Skeletal muscle satellite cell (primary cell): ENCODE data around the gene TBXAS1.

Source experiments
- H3K27me3 ChIP-seq: 2 replicates; pipeline ENCODE4 v1.7.0; 2013; ENCODE audit warnings: low read length; ENCODE audit not compliant: control insufficient read depth, insufficient read depth
- H3K36me3 ChIP-seq: 2 replicates; pipeline ENCODE4 v1.7.0; 2013; ENCODE audit warnings: mild to moderate bottlenecking, control low read depth, low read length; ENCODE audit not compliant: insufficient read depth
- H3K4me1 ChIP-seq: 2 replicates; pipeline ENCODE4 v1.7.0; 2013; ENCODE audit warnings: low read length; ENCODE audit not compliant: control insufficient read depth, insufficient read depth
- H3K4me2 ChIP-seq: 2 replicates; pipeline ENCODE4 v1.7.0; 2013; ENCODE audit warnings: mild to moderate bottlenecking, low read length
- H3K4me3 ChIP-seq: 2 replicates; pipeline ENCODE4 v1.7.0; 2013; ENCODE audit warnings: low read length
- H3K9ac ChIP-seq: 2 replicates; pipeline ENCODE4 v1.7.0; 2013; ENCODE audit warnings: mild to moderate bottlenecking, low read depth, low read length, moderate library complexity
- H3K9me3 ChIP-seq: replicated peaks from 2 replicates; pipeline ENCODE4 v1.7.0; 2013; ENCODE audit warnings: mild to moderate bottlenecking, control low read depth, low read length

The TBXAS1 gene

DNA sequence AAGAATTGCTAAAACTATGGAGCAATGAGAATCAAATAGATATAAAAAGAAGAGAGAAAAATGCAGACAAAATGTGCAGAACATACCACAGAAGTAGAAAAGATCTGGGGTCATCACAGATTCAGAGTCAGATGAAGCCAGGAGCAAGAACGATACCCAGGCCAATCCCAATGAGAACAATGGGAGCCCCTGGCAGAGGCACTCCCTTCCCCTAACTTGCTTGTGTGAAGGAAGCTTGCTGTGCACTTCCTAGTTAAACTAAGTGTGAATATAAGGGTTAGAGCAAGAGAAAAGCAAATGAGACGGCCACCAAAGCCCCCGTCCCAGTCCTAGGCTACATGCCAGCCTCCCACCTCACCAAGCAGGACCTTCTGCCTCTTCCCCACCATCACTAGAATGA lies 221.0 kb downstream of the TBXAS1 start:
- no peak overlapping the region for H3K4me3 ChIP-seq
- H3K4me2 ChIP-seq: no peak overlapping the region
- no peaks in the 10 kb centered on the region for H3K36me3 ChIP-seq
- no peaks in the 10 kb centered on the region for H3K27me3 ChIP-seq
- H3K9me3 ChIP-seq: no peaks in the 10 kb centered on the region
- peaks cover 14% of the 10 kb centered on the region for H3K4me1 ChIP-seq
- no peak overlapping the region for H3K9ac ChIP-seq

DNA sequence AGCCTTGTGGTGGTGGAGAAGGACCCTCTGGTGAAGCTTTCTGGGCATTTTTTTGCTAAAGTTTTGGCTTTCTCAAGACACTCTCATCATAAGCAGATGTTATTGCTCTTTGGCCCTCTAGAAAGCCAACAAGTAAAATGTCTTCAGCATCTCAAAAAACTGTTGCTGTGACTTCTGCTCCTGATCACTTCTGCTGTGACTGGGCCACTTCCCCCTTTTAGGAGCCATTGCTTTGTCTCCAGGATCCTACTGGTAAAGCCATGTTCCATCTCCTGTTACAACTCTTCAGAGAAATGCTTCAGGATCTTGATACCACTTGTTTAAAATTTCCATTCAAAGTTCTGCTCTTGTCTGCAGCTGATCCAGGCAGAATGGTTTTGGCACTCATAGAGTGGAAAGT lies 222.8 kb downstream of the TBXAS1 start:
- Histone ChIP-seq H3K9ac (no peak overlapping the region), H3K36me3 (no peaks in the 10 kb centered on the region), H3K4me3 (no peak overlapping the region), H3K9me3 (no peaks in the 10 kb centered on the region), H3K27me3 (no peaks in the 10 kb centered on the region), H3K4me1 (peaks cover 14% of the 10 kb centered on the region), H3K4me2 (no peak overlapping the region)

DNA sequence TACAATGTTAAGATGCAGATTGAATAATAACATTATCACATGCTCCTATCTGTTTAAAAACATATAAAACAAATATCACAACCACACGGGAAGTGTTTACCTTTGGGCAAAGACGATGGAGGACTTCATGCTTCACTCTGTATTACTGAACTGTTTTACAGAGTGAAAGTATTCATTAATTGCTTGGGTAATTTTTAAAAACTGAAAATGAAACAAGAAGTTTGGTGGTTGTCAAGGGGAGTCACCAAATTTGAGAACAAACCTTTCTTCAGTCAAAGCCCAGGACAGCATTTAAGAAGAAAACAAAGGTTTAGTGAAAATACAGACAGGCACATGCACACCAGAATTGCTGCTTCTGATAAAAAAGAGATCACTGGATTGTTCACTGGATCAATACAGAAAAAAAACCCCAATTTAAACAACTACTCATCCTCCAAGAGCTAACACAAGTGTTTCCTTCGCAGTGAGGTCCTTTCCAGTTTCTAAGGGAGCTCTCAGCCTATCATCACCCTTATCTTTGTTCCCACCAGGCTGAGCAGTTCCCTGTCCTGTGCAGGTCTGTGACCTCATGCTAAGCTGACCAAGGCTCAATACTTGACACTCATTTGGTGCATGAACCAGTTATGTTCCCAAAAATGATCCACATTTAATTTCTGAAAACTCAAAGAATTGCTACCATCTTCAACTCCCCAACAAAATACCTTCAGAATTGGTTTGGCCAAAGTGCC lies 224.9 kb downstream of the TBXAS1 start:
- no peaks in the 10 kb centered on the region for H3K9me3 ChIP-seq
- H3K4me2 ChIP-seq: no peak overlapping the region
- H3K4me1 ChIP-seq: peaks cover 14% of the 10 kb centered on the region
- H3K4me3 ChIP-seq: no peak overlapping the region
- no peaks in the 10 kb centered on the region for H3K36me3 ChIP-seq
- H3K9ac ChIP-seq: no peak overlapping the region
- H3K27me3 ChIP-seq: no peaks in the 10 kb centered on the region

DNA sequence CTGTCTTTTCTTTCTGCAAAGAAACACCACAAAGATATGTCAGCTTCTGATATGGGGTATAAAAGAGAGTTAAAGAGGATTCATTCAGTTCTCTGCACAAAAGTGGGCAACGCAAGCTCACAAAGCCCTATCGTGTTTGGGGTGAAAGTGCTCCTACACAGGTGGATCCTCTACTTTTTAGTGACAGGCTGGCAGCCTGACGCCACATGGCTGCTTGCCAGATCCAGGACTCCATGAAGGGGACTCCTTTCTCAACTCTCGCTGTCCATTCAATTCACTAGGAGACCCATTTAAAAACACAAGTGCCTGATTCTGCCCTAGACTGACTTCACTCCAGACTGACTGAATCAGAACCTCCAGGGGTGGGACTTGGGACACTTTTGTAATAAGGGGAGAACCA lies 225.7 kb downstream of the TBXAS1 start:
- Histone ChIP-seq H3K4me1 (peaks cover 14% of the 10 kb centered on the region), H3K9me3 (no peaks in the 10 kb centered on the region), H3K27me3 (no peaks in the 10 kb centered on the region), H3K4me3 (no peak overlapping the region), H3K36me3 (no peaks in the 10 kb centered on the region), H3K4me2 (no peak overlapping the region), H3K9ac (no peak overlapping the region)

DNA sequence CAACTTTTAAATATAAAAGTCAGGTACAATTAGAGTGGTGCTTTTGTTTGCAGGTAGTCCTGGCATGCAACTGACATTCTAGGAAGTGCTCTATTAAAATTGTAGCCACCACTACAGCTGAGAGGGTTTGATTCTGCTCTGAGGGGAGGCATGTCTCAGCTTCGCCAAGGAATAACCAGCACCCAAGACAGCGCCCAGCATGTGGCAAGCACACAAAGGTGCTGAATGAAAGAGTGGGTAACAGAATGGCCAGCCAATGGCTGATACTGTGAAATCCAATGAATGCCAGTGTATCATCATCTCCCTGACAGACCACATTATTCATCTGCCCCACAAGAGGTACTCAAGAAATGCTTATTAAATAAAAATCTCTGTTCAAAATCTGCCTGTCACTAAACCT lies 226.8 kb downstream of the TBXAS1 start:
- peaks cover 19% of the 10 kb centered on the region for H3K4me1 ChIP-seq
- no peaks in the 10 kb centered on the region for H3K9me3 ChIP-seq
- H3K4me2 ChIP-seq: no peak overlapping the region
- H3K9ac ChIP-seq: no peak overlapping the region
- H3K36me3 ChIP-seq: no peaks in the 10 kb centered on the region
- no peak overlapping the region for H3K4me3 ChIP-seq
- H3K27me3 ChIP-seq: no peaks in the 10 kb centered on the region

DNA sequence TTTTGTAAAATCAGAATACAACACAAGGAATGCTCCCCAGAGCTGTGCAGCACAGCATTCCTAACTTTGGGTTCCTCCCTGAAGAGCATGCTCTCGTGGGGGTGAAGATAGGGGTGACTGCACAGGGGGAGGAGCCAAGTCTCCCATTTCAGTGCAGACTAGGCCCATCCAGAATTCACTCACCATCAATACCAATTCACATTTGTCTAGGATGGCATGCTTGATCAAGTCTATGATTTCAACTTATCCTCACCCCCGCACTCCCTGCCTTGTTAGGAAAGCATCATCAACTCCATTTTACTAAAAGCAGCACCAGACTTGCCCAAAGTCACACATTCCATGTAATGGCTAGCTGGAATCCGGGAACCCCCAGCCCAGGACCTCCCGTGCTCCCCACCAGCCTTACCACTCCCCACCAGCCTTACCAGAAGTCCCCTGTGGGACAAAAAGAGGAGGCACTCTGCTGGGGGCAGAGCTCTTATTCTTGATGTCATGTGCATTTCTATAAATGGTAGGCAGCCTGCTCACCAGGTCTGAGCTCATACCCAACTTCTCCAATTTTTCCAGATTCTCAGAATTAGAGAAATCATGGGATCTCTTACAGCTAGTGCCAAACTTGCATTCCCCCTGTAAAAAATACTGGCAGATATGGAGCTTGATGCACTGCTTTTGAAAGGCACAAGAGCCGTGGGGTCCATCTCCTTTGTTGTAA lies 227.5 kb downstream of the TBXAS1 start:
- Histone ChIP-seq H3K4me2 (no peak overlapping the region), H3K4me3 (no peak overlapping the region), H3K27me3 (no peaks in the 10 kb centered on the region), H3K9ac (no peak overlapping the region), H3K9me3 (no peaks in the 10 kb centered on the region), H3K4me1 (peaks cover 26% of the 10 kb centered on the region), H3K36me3 (no peaks in the 10 kb centered on the region)

DNA sequence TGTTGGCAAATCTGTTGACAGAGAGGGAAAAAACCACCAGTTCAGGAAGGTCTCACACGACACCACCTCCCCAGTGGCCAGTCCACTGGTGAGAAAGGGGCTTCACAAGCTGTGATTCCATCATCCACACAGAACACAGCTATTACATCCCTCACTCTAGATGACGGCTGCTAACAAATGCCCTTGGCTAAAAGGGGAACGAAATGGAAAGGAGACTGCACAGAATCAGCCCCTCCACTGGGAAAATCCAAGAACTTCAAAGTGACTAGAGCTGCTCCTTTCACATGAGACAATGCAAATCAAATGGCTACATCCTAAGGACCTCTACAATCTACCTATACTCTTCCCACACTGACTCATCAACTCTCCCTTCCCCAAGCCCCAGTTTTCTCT lies 228.1 kb downstream of the TBXAS1 start:
- H3K9ac ChIP-seq: no peak overlapping the region
- no peaks in the 10 kb centered on the region for H3K9me3 ChIP-seq
- H3K4me3 ChIP-seq: no peak overlapping the region
- H3K4me2 ChIP-seq: no peak overlapping the region
- H3K27me3 ChIP-seq: no peaks in the 10 kb centered on the region
- no peaks in the 10 kb centered on the region for H3K36me3 ChIP-seq
- H3K4me1 ChIP-seq: peaks cover 27% of the 10 kb centered on the region

DNA sequence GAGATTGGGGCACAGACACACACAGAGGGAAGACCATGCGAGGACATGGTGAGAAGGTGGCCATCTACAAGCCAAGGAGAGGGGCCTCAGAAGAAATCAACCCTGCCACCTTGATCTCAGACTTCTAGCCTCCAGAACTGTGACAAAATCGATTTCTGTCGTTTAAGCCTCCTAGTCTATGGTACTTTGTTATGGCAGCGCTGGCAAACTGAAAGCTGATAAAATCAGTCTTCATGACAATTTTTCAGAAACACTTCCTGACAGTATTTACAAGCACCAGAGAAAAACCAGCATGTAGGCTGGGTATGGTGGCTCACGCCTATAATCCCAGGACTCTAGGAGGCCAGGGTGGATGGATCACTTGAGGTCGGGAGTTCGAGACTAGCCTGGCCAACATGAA lies 229.5 kb downstream of the TBXAS1 start:
- no peaks in the 10 kb centered on the region for H3K9me3 ChIP-seq
- no peak overlapping the region for H3K4me2 ChIP-seq
- H3K9ac ChIP-seq: no peak overlapping the region
- no peaks in the 10 kb centered on the region for H3K36me3 ChIP-seq
- H3K27me3 ChIP-seq: no peaks in the 10 kb centered on the region
- H3K4me3 ChIP-seq: no peak overlapping the region
- peaks cover 27% of the 10 kb centered on the region for H3K4me1 ChIP-seq

DNA sequence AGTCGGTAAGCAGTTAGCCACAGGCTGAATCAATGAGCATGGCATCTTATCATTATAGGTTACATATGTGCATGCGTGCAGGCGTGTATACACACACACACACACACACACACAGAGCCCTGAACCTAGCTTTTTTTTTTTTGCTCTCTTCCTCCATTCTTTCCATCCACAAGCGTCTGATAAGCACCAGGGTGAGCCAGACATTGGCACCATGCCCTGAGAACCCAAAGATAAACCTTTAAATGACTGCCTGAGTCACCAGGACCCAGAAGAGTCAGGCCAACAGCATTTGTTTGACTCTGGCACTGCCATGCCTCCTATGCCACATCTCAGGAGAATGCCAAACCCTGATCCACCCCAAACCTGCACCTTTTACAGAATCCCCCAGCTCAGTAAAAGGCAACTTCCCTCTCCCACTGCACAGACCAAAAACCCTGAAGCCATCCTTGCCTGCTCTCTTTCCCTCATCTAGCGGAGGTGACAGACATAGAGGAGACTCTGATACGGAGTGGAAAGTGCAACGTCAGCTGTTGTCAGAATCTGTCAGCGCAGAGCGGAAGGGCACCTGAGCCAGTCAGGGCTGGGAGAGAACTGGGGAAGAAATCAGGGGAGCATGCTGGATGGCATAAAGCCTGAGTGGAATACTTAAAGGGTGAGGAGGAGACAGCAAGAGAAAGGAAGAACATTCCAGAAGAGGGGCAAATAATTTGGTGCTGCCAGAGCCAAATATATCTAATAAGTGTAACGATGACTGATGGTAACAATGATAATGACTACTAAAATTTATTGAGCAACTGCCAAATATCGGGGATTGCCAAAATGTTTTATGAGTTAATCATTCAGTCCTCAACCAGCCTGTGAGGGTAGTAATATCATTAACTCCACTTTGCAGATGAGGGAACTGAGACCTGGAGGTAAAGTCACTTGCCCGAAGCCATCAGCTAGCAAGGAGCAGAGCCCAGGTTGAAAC lies 230.5 kb downstream of the TBXAS1 start:
- Histone ChIP-seq H3K27me3 (no peaks in the 10 kb centered on the region), H3K4me2 (peak overlapping the region; percentile 63), H3K36me3 (no peaks in the 10 kb centered on the region), H3K9me3 (no peaks in the 10 kb centered on the region), H3K4me1 (peaks cover 27% of the 10 kb centered on the region), H3K4me3 (peak overlapping the region; percentile 32), H3K9ac (no peak overlapping the region)

DNA sequence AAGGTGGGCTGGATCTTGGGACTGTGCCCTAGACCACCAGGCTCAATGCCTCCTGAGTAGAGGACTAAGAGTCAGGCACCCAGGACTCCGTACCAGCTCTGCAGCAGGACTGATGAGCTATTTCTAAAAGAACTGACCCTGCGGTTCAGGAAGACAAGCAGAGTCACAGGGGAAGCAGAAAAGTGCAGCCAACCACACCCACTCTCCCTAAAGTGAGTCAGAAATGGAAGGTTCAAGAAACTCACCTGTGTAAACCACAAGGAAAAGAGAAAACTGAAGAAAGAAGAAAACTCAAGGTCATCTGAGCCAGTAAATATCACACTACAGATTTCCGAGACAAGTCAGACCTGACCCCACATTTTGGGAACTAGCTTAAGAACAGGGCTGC lies 231.2 kb downstream of the TBXAS1 start:
- no peaks in the 10 kb centered on the region for H3K36me3 ChIP-seq
- H3K27me3 ChIP-seq: no peaks in the 10 kb centered on the region
- peaks cover 27% of the 10 kb centered on the region for H3K4me1 ChIP-seq
- H3K4me3 ChIP-seq: no peak overlapping the region
- no peaks in the 10 kb centered on the region for H3K9me3 ChIP-seq
- H3K9ac ChIP-seq: no peak overlapping the region
- peak overlapping the region; percentile 63 for H3K4me2 ChIP-seq

DNA sequence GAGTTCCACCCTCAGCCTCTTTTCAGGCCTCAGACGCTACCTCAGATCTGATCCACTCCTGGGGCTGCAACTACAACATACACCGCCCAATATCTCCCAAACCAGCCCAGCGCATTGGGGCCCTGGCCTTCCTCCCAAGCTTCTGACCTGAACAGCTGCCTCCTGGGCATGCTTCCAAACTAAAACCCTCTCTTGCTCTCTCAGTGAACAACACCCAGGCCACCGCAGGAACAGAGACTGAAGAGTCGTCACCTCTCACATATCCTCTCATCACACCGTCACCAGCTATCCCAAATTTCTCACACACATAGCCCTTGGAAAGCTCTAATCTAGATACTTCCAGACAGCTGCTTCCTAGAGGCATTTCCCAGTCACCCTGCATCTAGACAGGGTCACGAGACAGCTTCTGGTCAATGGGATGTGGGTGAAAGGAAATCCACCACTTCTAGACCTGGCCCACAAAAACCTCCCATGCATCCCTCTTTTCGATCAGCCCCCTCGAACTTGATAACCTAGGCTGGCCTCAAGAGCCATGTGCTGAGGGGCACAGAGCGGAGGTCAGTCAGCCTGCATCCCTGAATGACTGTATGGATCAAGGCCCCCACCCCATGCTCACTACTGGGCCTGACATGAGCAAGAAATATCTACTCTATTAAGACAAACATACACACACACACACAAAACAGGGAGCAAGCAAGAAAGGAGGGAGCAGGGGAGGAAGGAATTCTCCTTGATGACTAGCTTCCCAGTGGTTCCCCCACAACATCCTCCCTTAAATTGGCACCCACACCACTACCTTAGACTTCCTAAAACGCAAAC lies 231.9 kb downstream of the TBXAS1 start:
- H3K4me3 ChIP-seq: no peak overlapping the region
- no peaks in the 10 kb centered on the region for H3K27me3 ChIP-seq
- H3K4me2 ChIP-seq: peak overlapping the region; percentile 9
- peaks cover 27% of the 10 kb centered on the region for H3K4me1 ChIP-seq
- H3K36me3 ChIP-seq: no peaks in the 10 kb centered on the region
- H3K9ac ChIP-seq: no peak overlapping the region
- no peaks in the 10 kb centered on the region for H3K9me3 ChIP-seq
